Cerebellar cortex (tissue), 1 donor: ENCODE results near the gene TUBA3E.
"Not testable (repeated sequence)": the region's sequence is repeated elsewhere in the genome, so short reads cannot be mapped to it uniquely, and the experiment has no call there.

Experiments used
- DNase-seq: peaks from one replicate; pipeline ENCODE4 v3.0.0-alpha.2; 2015; ENCODE audit warnings: low spot score

The TUBA3E gene

DNA sequence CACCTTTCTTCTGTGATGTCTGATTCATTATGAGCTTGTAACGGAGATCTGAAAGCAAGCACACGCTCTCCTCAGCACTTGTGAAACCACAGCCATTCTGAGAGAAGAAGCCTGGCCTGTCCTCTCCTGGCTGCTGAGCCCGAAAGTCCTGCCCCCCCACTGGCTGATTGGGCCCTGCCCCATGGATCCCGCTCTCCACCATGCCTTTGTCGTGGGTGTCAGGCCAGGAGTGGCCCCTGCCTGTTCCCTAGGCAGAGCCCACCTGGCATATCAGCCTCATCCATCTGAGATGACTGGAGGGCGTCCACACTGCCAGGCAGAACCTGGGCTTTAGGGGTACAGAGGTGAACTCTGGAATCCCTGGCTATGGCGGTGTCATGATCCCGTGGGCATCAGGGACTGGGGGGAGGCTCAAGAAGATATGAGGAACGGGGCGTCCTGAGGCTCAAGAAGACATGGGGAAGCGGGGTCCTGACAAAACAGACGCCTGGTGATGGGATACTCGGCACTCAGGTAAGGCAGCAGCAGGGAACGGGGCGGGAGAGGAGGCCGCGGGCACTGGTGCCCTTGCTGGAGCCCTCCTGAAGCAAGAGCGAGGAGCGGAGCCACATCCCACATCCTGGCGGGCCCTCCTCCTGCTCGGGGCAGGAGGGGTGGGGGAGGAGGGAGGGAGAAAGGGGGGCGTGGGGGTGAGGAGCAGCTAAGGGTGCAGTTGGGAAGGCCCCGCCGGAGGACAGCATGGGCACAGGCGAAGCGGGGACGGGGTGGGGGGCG, 54.8 kb downstream of the TUBA3E start:
- not testable (repeated sequence) for DNase-seq

DNA sequence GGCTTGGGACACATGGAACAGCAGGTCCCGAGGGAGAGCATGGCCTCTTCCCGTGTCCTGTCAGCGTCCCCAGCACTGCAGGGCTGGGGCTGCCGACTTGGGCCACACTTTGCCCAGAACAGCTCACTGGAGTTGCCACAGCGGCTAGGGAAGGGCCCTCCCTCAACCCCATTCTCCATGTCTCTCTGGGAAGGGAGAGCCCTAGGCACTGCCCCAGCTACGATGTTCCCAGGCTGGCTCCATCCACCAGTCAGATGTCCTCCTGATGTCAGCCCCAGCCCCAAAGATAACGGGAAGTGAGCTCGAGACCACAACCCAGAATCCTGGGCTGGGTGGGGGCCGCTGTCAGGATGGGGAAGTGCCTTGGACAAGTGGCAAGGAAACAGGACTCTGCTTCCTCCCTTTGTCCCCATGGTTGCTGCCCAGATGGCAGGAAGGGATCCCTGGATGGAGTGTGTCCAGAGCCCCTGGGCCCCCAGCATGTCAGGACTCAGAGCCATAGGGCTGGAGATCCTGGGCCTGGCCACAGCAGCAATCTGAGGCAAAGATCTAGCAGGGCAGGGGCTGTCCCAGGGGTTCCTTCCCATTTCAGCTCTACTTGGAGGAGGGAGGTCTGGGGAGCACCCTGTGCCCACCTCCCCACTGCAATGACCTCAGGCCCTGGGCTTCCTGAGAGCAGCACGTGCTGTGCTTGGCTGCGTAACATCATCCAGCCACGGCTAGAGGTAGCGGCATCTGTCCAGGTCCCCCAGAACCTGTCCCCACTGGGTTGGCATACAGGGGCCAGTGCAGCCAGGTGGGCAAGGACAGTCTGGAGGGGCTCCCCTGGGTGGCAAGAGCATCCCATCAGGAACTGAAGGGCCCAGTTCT, 55.6 kb downstream of the TUBA3E start:
- DNase-seq: not testable (repeated sequence)
